Measurements from ENCODE around the gene CD79B.
A peak's percentile ranks its signal among the peaks of the same experiment; 100 is the strongest.

The CD79B gene

DNA sequence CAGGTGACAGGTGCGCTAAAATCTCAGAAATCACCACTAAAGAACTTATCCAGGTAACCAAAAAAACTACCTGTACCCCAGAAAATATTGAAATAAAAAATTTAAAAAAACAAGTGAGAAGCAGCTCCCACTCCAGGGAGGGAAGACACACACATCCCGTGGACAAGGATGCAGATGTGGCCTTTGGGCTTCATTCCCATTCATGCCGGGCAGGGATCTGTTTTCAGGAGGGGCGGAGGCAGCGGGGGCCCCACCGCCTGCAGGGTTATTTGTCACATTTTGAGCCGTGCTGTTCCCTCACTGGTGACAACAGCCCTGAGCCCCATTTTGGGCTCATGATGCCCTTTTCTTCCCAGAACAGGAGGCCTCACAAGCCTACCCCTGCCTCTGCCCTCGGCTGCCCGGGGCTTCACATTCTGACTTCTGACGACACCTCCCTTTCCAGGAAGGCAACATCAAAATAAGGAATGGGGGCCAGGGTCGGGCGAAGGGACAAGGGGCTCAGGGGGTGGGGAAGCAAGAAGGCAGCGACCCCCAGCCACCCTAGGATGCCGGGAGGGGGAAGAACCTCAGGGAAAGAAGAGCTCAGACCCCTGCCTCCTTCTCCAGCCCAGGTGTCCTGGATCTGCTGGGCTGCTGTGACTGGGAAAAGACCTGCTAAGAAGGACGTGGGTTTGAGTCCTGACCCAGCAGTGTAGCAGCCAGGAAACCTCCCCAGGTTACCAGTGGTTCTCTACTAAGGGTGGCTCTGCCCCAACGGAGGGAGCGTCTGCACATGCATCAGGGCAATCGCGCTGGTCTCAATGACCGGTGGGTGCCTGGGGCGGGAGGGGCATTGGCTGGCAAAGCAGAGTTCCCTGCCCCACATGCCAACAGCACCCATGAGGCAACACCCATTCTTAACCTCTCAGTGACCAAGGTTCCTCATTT is 2.3 kb upstream of the CD79B start:
- Histone ChIP-seq H3K4me3 (ENCODE audit: low read depth in 1 of 5, low read length in 5 of 5) (no peak overlapping the region), H3K9me3 (ENCODE audit: control insufficient read depth in 5 of 5, low read length in 5 of 5) (no peaks in the 10 kb centered on the region), H3K27ac (ENCODE audit: low read depth, low read length) (no peak overlapping the region), H3K27me3 (ENCODE audit: control insufficient read depth in 5 of 5, insufficient read depth in 4 of 5, low read length in 5 of 5) (peaks cover 0 to 4% (median 0%) of the 10 kb centered on the region in 5 donors), H3K36me3 (ENCODE audit: control insufficient read depth in 5 of 5, insufficient read depth in 5 of 5, low read length in 5 of 5) (peaks cover 0 to 6% (median 0%) of the 10 kb centered on the region in 5 donors), H3K4me1 (ENCODE audit: control insufficient read depth in 5 of 5, insufficient read depth in 5 of 5, low read length in 5 of 5) (peaks cover 0 to 45% (median 25%) of the 10 kb centered on the region in 5 donors), H3K9ac (ENCODE audit: low read length in 5 of 5) (no peak overlapping the region)

DNA sequence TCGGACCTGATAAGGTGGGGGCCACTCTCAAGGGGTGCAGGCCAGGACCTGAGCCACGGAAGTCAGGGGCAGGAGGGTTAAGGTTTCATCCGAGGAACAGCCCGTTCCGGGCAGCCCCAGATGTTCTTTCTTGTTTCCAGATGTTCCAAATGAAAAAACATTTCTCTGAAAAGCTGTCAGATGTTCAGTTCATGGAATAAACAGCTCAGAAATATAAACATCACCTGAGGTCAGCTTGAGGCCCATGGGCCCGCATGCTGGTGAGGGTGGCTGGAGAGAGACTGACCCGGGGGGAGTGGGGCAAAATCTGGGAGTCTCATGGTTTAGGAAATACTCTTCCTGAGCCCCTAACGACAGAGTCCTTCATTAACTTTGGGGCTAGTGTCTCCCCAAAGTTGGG is 1.5 kb upstream of the CD79B start:
- H3K4me3 ChIP-seq (ENCODE audit: low read depth in 1 of 5, low read length in 5 of 5), result no peak overlapping the region
- H3K27ac ChIP-seq (ENCODE audit: low read depth, low read length), result no peak overlapping the region
- H3K27me3 ChIP-seq (ENCODE audit: control insufficient read depth in 5 of 5, insufficient read depth in 4 of 5, low read length in 5 of 5), result peaks cover 0 to 4% (median 0%) of the 10 kb centered on the region in 5 donors
- no peak overlapping the region for H3K9ac ChIP-seq (ENCODE audit: low read length in 5 of 5)
- no peaks in the 10 kb centered on the region for H3K36me3 ChIP-seq (ENCODE audit: control insufficient read depth in 5 of 5, insufficient read depth in 5 of 5, low read length in 5 of 5)
- peaks cover 0 to 37% (median 25%) of the 10 kb centered on the region in 5 donors for H3K4me1 ChIP-seq (ENCODE audit: control insufficient read depth in 5 of 5, insufficient read depth in 5 of 5, low read length in 5 of 5)
- no peaks in the 10 kb centered on the region for H3K9me3 ChIP-seq (ENCODE audit: control insufficient read depth in 5 of 5, low read length in 5 of 5)

DNA sequence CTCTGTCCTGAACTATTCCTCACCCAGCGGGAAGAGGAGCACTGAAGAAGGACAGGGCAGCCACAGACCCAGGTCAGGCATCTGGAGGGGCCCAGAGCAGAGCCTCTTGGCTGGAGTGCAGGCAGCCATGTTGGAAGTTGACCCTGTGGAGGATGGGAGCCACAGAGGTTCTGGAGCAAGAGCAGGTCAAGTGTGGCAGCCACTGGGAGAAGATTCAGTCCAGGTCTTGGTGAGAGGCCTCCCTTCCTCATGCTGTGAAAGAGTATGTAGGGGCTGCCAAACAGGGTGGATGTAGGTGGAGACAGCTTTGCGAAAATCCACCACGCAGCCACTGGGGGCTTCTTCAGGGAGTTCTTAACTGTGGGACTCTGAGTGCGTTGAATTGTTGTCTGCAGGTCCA is 590 bp upstream of the CD79B start:
- H3K9me3 ChIP-seq (ENCODE audit: control insufficient read depth in 5 of 5, low read length in 5 of 5), result no peaks in the 10 kb centered on the region
- H3K4me3 ChIP-seq (ENCODE audit: low read depth in 1 of 5, low read length in 5 of 5), result no peak overlapping the region
- H3K27me3 ChIP-seq (ENCODE audit: control insufficient read depth in 5 of 5, insufficient read depth in 4 of 5, low read length in 5 of 5), result peaks cover 0 to 4% (median 0%) of the 10 kb centered on the region in 5 donors
- no peak overlapping the region for H3K27ac ChIP-seq (ENCODE audit: low read depth, low read length)
- no peaks in the 10 kb centered on the region for H3K36me3 ChIP-seq (ENCODE audit: control insufficient read depth in 5 of 5, insufficient read depth in 5 of 5, low read length in 5 of 5)
- H3K9ac ChIP-seq (ENCODE audit: low read length in 5 of 5), result no peak overlapping the region
- peaks cover 0 to 32% (median 25%) of the 10 kb centered on the region in 5 donors for H3K4me1 ChIP-seq (ENCODE audit: control insufficient read depth in 5 of 5, insufficient read depth in 5 of 5, low read length in 5 of 5)

DNA sequence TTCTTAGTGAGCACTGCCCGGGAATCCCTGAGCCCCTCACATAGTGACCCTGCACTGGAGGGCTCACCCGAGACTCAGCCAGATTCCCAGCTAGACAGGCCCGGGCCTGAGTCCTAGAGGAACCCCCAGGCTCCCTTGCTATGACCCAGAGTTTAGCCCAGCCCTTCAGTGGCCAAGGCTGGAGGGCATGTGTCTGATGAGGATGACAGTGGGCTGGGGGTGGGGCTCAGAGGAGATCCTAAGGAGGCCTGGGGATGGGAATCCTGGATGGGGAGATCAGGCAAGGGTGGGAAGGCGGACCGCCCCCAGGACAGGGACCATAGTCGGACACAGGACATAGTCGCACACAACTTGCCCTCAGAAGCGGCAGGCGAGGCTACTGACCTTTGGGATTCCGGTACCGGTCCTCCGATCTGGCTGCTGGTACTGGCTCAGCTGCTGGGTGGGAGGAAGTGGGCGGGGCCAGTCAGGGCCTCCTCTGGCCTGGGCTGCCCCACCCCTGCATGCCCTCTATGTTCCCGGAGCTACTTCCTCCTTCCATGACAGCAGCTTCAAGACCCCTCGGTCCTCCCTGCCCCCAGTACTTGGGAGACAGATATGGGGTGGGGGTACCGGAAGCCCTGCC is 1.1 kb downstream of the CD79B start:
- no peaks in the 10 kb centered on the region for H3K36me3 ChIP-seq (ENCODE audit: control insufficient read depth in 5 of 5, insufficient read depth in 5 of 5, low read length in 5 of 5)
- no peak overlapping the region for H3K9ac ChIP-seq (ENCODE audit: low read length in 5 of 5)
- peak overlapping the region in 2 of 5 donors; percentile 17 to 40 for H3K4me3 ChIP-seq (ENCODE audit: low read depth in 1 of 5, low read length in 5 of 5)
- H3K27ac ChIP-seq (ENCODE audit: low read depth, low read length), result no peak overlapping the region
- H3K4me1 ChIP-seq (ENCODE audit: control insufficient read depth in 5 of 5, insufficient read depth in 5 of 5, low read length in 5 of 5), result peaks cover 0 to 34% (median 25%) of the 10 kb centered on the region in 5 donors
- H3K9me3 ChIP-seq (ENCODE audit: control insufficient read depth in 5 of 5, low read length in 5 of 5), result no peaks in the 10 kb centered on the region
- H3K27me3 ChIP-seq (ENCODE audit: control insufficient read depth in 5 of 5, insufficient read depth in 4 of 5, low read length in 5 of 5), result peaks cover 0 to 4% (median 0%) of the 10 kb centered on the region in 5 donors

DNA sequence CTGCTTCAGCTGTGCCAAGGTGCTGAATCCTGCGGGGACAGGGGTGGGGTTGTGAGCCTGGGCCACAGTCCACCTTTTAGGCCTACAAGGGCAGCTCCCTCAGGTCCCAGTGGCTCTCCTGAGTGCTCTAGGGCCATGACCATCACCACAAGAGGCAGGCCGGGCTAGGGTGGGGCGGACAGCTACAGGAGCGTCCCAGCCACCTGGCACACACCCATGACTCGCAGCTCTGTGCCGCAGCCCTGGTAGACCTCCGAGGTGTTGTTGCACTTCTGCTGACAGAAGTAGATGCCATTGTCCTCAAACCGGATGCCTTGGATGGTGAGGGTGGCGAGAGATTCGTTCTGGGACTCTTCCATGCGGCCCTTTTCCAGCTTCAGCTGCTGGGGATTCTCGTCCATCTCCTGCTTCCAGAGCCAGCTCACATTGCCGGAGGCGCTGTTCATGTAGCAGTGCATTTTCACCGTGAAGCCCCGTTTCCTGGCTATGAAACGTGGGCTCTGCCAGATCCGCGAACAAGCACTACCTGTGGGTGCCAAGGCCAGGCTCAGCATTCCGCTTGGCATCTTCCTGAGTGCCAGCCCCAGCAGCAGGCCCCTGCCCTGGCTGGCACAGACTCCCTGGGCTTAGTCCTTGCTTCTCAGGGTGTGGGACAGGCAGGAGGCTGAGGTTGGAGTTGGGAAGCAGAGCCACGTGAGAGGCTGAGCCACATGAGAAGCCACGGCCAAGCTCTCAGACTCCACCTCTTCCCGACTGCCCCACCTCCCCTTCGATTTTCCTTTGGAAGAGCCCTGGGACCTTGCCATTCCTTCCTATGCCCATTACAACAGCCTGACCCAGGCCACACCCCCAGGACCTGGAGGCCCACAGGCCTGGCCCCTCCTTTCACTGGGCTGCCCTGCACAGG is 2.0 kb downstream of the CD79B start:
- peak overlapping the region in 1 of 5 donors; percentile 40 for H3K4me3 ChIP-seq (ENCODE audit: low read depth in 1 of 5, low read length in 5 of 5)
- peaks cover 0 to 4% (median 0%) of the 10 kb centered on the region in 5 donors for H3K27me3 ChIP-seq (ENCODE audit: control insufficient read depth in 5 of 5, insufficient read depth in 4 of 5, low read length in 5 of 5)
- H3K27ac ChIP-seq (ENCODE audit: low read depth, low read length), result no peak overlapping the region
- H3K9ac ChIP-seq (ENCODE audit: low read length in 5 of 5), result peak overlapping the region in 1 of 5 donors; percentile 47
- no peaks in the 10 kb centered on the region for H3K36me3 ChIP-seq (ENCODE audit: control insufficient read depth in 5 of 5, insufficient read depth in 5 of 5, low read length in 5 of 5)
- H3K9me3 ChIP-seq (ENCODE audit: control insufficient read depth in 5 of 5, low read length in 5 of 5), result no peaks in the 10 kb centered on the region
- H3K4me1 ChIP-seq (ENCODE audit: control insufficient read depth in 5 of 5, insufficient read depth in 5 of 5, low read length in 5 of 5), result peaks cover 0 to 34% (median 25%) of the 10 kb centered on the region in 5 donors

DNA sequence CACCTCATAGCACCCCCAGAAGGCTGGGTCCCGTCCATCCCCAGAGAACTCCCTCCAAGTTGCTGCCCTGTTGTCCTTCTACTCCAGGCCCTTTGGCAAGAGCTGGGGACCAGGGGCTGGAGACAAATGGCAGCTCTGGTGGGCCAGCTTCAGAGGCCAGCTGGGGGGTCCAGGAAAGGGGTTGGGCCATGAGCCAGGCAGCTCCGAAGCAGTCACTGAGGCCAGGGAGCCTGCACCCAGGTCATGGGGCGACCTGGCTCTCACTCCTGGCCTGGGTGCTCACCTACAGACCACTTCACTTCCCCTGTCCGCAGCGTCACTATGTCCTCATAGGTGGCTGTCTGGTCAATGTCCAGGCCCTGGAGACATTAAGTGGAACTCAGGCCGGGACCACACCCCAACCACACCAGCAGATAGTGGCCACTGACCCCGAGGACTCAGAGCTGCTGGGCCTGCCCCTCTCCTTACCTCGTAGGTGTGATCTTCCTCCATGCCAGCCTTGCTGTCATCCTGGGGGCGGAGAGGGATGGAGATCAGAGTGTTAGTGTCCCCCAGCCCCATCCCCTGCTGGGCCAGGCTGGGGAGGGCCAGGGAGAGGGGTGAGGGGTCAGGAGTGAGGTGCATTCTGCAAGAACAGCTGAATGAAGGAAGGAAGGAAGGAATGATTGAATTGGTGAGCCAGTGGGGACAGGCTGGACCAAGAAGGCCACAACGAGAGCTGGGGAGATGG is 3.0 kb downstream of the CD79B start:
- Histone ChIP-seq H3K9me3 (ENCODE audit: control insufficient read depth in 5 of 5, low read length in 5 of 5) (no peaks in the 10 kb centered on the region), H3K4me3 (ENCODE audit: low read depth in 1 of 5, low read length in 5 of 5) (no peak overlapping the region), H3K9ac (ENCODE audit: low read length in 5 of 5) (no peak overlapping the region), H3K27ac (ENCODE audit: low read depth, low read length) (no peak overlapping the region), H3K27me3 (ENCODE audit: control insufficient read depth in 5 of 5, insufficient read depth in 4 of 5, low read length in 5 of 5) (no peaks in the 10 kb centered on the region), H3K4me1 (ENCODE audit: control insufficient read depth in 5 of 5, insufficient read depth in 5 of 5, low read length in 5 of 5) (peaks cover 0 to 34% (median 25%) of the 10 kb centered on the region in 5 donors), H3K36me3 (ENCODE audit: control insufficient read depth in 5 of 5, insufficient read depth in 5 of 5, low read length in 5 of 5) (no peaks in the 10 kb centered on the region)

DNA sequence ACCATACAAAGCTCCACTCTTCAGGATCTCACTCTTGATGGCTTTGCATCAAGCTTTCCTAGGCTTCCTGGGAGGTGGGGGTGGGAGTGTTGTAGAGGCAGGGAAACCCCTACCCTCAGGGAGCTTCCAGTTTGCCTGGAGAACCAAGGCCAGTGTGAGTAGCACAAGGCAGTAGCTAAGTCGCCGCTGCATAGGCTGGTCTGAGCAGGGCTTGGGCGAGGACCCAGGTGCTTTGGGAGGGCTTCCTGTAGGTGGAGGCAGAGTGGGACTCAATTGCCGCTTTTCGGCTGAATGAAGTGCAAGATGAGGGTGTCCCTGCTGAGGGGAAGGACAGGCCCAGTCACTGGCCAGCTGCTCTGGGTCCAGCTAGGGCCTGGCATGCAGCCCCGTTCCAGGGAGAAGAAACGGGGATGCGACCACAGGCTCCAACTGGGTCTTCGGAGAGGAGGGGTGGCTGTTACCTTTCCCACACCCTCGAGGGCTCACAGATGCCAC is 3.9 kb downstream of the CD79B start:
- Histone ChIP-seq H3K9ac (ENCODE audit: low read length in 5 of 5) (no peak overlapping the region), H3K4me1 (ENCODE audit: control insufficient read depth in 5 of 5, insufficient read depth in 5 of 5, low read length in 5 of 5) (peaks cover 0 to 34% (median 25%) of the 10 kb centered on the region in 5 donors), H3K4me3 (ENCODE audit: low read depth in 1 of 5, low read length in 5 of 5) (no peak overlapping the region), H3K9me3 (ENCODE audit: control insufficient read depth in 5 of 5, low read length in 5 of 5) (no peaks in the 10 kb centered on the region), H3K36me3 (ENCODE audit: control insufficient read depth in 5 of 5, insufficient read depth in 5 of 5, low read length in 5 of 5) (no peaks in the 10 kb centered on the region), H3K27me3 (ENCODE audit: control insufficient read depth in 5 of 5, insufficient read depth in 4 of 5, low read length in 5 of 5) (no peaks in the 10 kb centered on the region), H3K27ac (ENCODE audit: low read depth, low read length) (no peak overlapping the region)

DNA sequence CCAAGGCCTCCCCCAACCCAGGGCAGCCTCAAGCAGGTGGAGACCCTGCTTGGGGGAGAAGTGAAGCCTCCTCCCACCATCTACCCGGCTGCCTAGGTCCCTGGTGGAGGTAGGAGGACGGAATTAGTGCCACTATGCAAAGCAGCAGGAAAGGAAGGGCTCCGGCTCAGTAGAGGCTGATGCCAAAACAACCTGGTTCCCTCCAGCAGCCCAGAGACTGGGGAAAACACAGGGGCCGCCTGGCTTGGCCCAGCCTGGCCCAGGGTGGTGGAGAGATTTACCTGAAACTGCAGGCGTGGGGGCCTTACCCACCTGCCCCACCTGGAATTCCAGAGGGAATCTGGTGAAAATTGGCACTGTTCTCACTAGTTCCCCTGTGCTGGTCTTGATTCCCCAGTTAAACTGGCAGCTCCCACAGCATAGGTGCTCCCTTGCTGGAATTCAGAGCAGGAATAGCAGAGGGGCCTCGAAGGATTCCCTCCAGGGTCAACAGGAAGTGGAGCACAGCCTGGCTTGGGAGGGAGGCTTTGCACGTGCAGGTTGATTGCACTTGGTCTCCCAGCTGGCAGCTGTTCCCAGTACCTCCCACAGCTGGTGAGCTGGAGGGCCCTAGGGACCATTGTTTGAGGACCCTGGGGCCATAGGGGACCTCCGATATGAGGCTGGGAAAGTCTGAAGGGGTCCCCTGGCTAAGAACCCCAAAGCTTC is 4.5 kb downstream of the CD79B start:
- Histone ChIP-seq H3K4me3 (ENCODE audit: low read depth in 1 of 5, low read length in 5 of 5) (no peak overlapping the region), H3K27me3 (ENCODE audit: control insufficient read depth in 5 of 5, insufficient read depth in 4 of 5, low read length in 5 of 5) (no peaks in the 10 kb centered on the region), H3K9me3 (ENCODE audit: control insufficient read depth in 5 of 5, low read length in 5 of 5) (no peaks in the 10 kb centered on the region), H3K9ac (ENCODE audit: low read length in 5 of 5) (no peak overlapping the region), H3K27ac (ENCODE audit: low read depth, low read length) (no peak overlapping the region), H3K4me1 (ENCODE audit: control insufficient read depth in 5 of 5, insufficient read depth in 5 of 5, low read length in 5 of 5) (peaks cover 0 to 33% (median 25%) of the 10 kb centered on the region in 5 donors), H3K36me3 (ENCODE audit: control insufficient read depth in 5 of 5, insufficient read depth in 5 of 5, low read length in 5 of 5) (no peaks in the 10 kb centered on the region)

DNA sequence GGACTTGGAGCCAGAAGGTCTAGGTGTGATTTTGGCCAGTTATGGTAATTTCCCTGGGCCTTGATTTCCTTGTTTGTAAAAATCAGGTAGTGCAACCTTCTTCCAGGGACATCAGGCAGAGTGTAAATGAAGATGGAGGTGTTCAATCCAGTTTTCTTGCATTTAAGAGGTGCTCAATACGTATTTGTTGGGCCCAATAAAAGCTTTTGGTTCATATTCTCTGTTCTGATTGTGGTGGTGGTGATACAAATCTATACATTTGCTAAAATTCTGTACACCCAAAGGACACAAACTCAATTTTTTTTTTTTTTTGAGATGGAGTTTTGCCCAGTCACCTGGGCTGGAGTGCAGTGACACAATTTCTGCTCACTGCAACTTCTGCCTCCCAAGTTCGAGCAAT is 6.0 kb downstream of the CD79B start:
- H3K36me3 ChIP-seq (ENCODE audit: control insufficient read depth in 5 of 5, insufficient read depth in 5 of 5, low read length in 5 of 5), result no peaks in the 10 kb centered on the region
- no peak overlapping the region for H3K9ac ChIP-seq (ENCODE audit: low read length in 5 of 5)
- no peak overlapping the region for H3K27ac ChIP-seq (ENCODE audit: low read depth, low read length)
- no peaks in the 10 kb centered on the region for H3K9me3 ChIP-seq (ENCODE audit: control insufficient read depth in 5 of 5, low read length in 5 of 5)
- no peaks in the 10 kb centered on the region for H3K27me3 ChIP-seq (ENCODE audit: control insufficient read depth in 5 of 5, insufficient read depth in 4 of 5, low read length in 5 of 5)
- no peak overlapping the region for H3K4me3 ChIP-seq (ENCODE audit: low read depth in 1 of 5, low read length in 5 of 5)
- H3K4me1 ChIP-seq (ENCODE audit: control insufficient read depth in 5 of 5, insufficient read depth in 5 of 5, low read length in 5 of 5), result peaks cover 0 to 18% (median 12%) of the 10 kb centered on the region in 5 donors
